ENCODE results near the gene EVX2. TPM values are rescaled to one million over a fixed set of nuclear protein-coding genes. Genes with fewer than 3 reads are reported as not detected.

EVX2 gene
- total RNA-seq, 2 experiments from 2014 or later = not detected

DNA sequence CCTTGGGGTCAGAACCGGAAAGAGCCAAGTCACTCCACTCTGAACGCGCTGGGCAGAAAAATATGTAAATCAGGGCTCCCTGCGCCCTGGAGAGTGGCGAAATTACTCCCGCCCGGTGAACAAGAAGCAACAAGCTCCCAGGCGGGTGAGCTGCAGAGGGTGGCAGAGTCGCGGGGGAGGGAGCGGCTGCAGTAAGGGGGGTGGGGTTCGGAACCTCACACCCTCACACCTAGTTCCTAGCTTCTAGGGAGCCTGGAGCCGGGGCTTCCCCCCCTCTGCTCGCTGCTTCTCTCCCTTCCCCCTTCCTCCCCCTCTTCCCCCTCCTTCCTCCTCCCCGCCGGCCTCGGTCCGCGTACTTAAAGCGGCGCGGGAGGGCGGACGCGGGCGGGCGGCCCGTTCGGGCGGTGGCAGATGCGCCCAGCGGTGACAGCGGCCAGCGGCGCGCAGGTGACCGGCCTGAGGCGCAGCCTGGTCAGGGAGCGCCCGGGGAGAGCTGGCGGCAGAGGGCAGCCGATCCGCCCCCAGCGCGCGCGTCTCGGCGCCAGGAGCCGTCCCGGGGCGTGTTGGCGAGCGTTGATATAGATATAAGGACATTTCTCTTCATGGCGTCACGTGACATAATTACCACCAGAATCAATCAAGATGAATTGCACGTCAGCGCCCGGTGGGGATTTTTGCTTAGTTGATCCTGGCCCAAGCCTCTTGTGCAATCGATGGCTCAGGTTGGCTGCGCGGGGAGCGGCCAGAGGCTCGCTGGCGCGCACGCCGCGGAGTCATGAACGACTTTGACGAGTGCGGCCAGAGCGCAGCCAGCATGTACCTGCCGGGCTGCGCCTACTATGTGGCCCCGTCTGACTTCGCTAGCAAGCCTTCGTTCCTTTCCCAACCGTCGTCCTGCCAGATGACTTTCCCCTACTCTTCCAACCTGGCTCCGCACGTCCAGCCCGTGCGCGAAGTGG lies 23.1 kb upstream of the EVX2 start, which contains the start of gene HOXD11:
Gene HOXD11 (plus strand): TSS at position 700 of the 959 bp plus-strand sequence. CDS start 76 bp downstream, at position 776.
- Mint-ChIP-seq H3K9me3 (peaks cover 2% of the 10 kb centered on the region), H3K36me3 (ENCODE audit: low read depth) (peaks cover 3% of the 10 kb centered on the region), H3K27ac (no peak within 1 kb of the TSS), H3K4me1 (ENCODE audit: low read depth) (peaks cover 26% of the 10 kb centered on the region), H3K4me3 (peak within 1 kb of the TSS; percentile 57), H3K27me3 (peaks cover 83% of the 10 kb centered on the region)
- intact Hi-C loops (cut with micrococcal nuclease) = no loop called here
- no peak for TF ChIP-seq CTCF (IDR thresholded peaks at IDR 0.05)
- DNase-seq = peak; percentile 51
- CTCF ChIA-PET = interaction anchor here (1.2 kb wide), 1 partner anchor 9 kb away, joined by 4 read pairs; no protein-coding TSS in a partner anchor
- POLR2A ChIA-PET = no interaction called here
- peak; percentile 78 for ATAC-seq

DNA sequence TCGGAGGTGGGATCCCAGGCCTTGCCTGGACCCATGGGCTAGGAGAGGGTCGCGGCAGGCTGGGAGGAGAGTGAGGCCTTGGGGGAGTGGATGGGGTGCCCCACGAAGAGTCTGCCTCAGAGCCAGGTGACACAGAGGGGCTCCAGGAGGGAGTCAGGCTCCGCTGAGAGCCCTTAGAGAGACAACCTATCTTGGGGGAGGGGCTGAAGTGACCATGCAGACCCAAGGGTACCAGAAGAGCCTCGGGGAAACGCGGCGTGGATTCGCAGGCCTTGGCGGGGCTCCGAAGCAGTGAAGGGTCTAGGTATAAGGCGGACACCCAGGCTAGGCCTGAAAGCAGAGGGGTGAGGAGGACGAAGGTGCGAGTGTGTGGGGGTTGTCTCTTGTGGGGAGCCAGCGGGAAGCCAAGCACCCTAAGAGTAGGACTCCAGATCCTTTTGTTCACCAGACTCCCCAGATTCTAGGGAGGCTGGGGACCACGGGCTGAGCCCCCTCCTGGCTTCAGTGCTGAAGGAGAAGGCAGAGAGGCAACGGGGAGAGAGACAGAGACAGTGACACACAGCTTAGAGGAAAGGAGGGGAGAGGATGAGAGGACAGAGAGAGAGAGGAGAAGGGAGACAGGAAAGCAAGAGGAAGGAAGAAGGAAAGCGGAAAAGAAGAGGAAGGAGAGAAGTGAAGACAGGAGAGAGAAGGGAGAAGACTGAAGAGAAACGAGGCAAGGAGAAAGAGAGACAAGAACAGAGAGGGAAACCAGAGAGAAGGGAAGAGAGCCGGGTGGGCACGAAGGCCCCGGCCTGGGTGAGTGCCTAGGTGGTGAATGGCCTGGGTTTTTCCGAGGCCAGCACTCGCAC lies 22.2 kb upstream of the EVX2 start:
- ChIA-PET POLR2A (no interaction called here), CTCF (interaction anchor here (0.6 to 2.8 kb wide), 4 partner anchors 8 to 25 kb away, joined by 3 to 15 read pairs (median 4); no protein-coding TSS in a partner anchor)
- H3K9me3 Mint-ChIP-seq = peaks cover 2% of the 10 kb centered on the region
- H3K4me3 Mint-ChIP-seq = peak overlapping the region; percentile 20
- H3K27ac Mint-ChIP-seq = no peak overlapping the region
- ATAC-seq = peak; percentile 21
- H3K4me1 Mint-ChIP-seq (ENCODE audit: low read depth) = peaks cover 23% of the 10 kb centered on the region
- no peak for TF ChIP-seq CTCF (IDR thresholded peaks at IDR 0.05)
- DNase-seq = no peak
- intact Hi-C loops (cut with micrococcal nuclease) = no loop called here
- peaks cover 83% of the 10 kb centered on the region for H3K27me3 Mint-ChIP-seq
- peaks cover 3% of the 10 kb centered on the region for H3K36me3 Mint-ChIP-seq (ENCODE audit: low read depth)

- intact Hi-C loops (cut with micrococcal nuclease) = no loop called here
- no peak for TF ChIP-seq CTCF (IDR thresholded peaks at IDR 0.05)
- ATAC-seq (no peak), DNase-seq (no peak)
- H3K27ac Mint-ChIP-seq = no peak overlapping the region
- no peak overlapping the region for H3K4me3 Mint-ChIP-seq
- H3K9me3 Mint-ChIP-seq = peaks cover 2% of the 10 kb centered on the region
- peaks cover 85% of the 10 kb centered on the region for H3K27me3 Mint-ChIP-seq
- CTCF ChIA-PET = interaction anchor here (0.6 to 2.8 kb wide), 5 partner anchors 9 to 55 kb away, joined by 3 to 15 read pairs (median 4); no protein-coding TSS in a partner anchor
- POLR2A ChIA-PET = interaction anchor here (1.6 kb wide), 1 partner anchor 25 kb away, joined by 5 read pairs; no protein-coding TSS in a partner anchor
- peaks cover 23% of the 10 kb centered on the region for H3K4me1 Mint-ChIP-seq (ENCODE audit: low read depth)
- peaks cover 3% of the 10 kb centered on the region for H3K36me3 Mint-ChIP-seq (ENCODE audit: low read depth)
Measured at GRCh38 chr2:176105078-176105729, 21.4 kb upstream of the EVX2 start.

- H3K4me1 Mint-ChIP-seq (ENCODE audit: low read depth) = peaks cover 23% of the 10 kb centered on the region
- H3K27me3 Mint-ChIP-seq = peaks cover 82% of the 10 kb centered on the region
- POLR2A ChIA-PET = interaction anchor here (1.6 kb wide), 1 partner anchor 25 kb away, joined by 5 read pairs; no protein-coding TSS in a partner anchor
- H3K4me3 Mint-ChIP-seq = no peak overlapping the region
- peak; percentile 44 for DNase-seq
- ATAC-seq = no peak
- H3K36me3 Mint-ChIP-seq (ENCODE audit: low read depth) = peaks cover 3% of the 10 kb centered on the region
- H3K9me3 Mint-ChIP-seq = peaks cover 2% of the 10 kb centered on the region
- no peak overlapping the region for H3K27ac Mint-ChIP-seq
- intact Hi-C loops (cut with micrococcal nuclease) = no loop called here
- no peak for TF ChIP-seq CTCF (IDR thresholded peaks at IDR 0.05)
- CTCF ChIA-PET = interaction anchor here (1.2 to 2.8 kb wide), 6 partner anchors 9 to 56 kb away, joined by 3 to 15 read pairs (median 4); no protein-coding TSS in a partner anchor
Measured at GRCh38 chr2:176104316-176105077, 20.7 kb upstream of the EVX2 start.
